Superior temporal gyrus (tissue), 1 donor: ENCODE measurements around the gene CCDC150.
A peak's percentile ranks its signal among the peaks of the same experiment; 100 is the strongest.
"Not testable (repeated sequence)": the region's sequence is repeated elsewhere in the genome, so short reads cannot be mapped to it uniquely, and the experiment has no call there.

ENCODE experiments used
- DNase-seq: peaks from one replicate; pipeline ENCODE4 v3.0.0-alpha.2; 2016; ENCODE audit errors: extremely low spot score

Gene CCDC150

DNA sequence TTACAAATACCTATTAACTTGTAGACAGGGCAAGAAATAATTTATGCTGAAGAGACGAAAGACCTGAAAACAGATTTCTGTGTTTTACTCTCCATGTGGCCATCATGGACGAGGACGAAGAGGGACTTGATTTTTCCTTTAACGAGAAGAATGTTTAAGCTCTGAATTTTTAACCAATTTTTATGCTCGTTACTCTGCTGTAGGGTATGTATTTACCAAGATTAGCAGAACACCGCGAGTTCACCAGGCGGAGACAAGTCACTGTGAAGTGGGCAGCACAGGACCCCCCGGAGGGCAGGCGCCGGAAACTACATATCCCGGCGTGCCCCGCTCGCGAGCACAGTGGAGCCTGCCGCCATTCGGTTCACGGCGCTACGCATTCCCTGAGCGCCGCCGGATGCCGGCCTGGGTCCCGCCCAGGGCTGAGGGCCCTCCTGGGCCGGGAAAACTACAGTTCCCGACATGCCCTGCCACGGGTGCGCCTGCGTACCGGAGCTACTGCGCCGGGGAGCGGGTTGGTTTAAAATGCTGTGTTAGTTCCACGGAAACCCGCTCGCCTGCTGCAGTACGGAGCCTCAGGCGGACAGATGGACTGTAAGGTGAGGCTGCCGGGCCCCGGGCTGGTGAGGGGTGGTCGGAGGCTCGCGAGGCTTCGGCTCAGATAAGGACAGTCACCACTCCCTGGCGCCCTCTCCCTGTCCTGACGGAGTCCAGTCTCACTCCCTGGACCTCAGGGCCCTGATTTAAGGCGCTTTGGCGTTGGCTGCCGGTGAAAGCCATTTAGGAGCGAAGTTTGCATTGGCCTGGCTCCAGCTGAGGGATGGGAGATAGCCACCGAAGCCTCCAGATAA lies at the start of gene CCDC150:
TSS of gene CCDC150 (plus strand) at position 536 of the 851 bp plus-strand sequence. CDS start at position 588, 52 bp downstream.
- DNase-seq: peak; percentile 96

DNA sequence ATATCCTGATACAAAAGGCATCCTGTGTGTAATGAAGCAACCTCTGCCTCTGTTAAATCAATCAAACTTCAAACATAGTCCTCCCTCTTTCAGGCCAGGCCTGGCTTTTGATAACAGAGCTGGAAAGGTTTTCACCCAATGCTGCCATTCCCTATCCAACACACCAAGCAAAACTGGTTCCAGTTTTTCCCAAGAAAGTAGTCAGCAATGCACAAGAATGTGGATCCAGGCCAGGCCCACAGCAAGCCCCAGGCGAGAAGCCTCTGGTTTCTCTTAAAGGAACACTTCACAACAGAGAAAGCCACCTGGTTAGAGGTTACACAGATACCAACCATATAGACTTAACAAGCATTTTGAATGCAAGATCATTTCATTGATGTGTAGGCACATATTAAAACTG lies 49.2 kb upstream of the CCDC150 start:
- DNase-seq: peak; percentile 68

DNA sequence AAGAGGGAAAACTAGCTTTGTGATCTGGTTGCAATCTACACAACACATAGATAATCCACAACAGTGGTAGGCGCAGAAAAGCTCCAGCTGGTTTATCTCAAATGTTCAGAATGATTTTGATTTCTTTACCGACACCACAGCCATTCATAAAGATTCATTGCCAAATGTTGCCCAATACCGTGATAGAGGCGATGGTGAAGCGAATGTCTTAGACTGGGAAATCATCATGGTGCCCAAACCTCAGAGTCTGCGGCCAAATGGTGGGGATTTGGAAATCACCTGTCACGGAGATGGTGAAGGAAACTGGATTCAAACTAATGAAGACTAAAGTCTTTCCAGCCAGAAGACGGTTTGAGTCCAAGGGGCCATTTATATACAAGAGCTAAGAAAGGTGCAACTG lies 48.5 kb upstream of the CCDC150 start:
- DNase-seq: no peak

DNA sequence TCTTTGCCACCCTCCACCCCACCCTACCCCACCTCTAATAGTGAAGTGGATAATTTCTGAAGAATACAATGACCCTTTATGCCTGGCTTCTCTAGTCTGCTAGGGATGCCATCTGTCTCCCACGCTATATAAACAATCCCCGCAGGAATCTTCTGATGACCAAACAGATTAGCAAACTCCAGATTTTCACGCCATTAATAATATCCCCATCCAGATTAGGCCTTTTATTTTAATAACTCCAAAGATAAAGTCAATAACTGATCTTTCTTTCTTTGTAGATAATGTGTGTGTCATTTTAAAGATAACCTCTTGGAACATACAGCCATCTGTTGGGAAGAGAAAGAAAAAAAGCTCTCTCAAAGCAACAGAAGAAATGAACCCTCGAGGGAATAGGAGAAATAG lies 47.9 kb upstream of the CCDC150 start:
- DNase-seq: no peak

DNA sequence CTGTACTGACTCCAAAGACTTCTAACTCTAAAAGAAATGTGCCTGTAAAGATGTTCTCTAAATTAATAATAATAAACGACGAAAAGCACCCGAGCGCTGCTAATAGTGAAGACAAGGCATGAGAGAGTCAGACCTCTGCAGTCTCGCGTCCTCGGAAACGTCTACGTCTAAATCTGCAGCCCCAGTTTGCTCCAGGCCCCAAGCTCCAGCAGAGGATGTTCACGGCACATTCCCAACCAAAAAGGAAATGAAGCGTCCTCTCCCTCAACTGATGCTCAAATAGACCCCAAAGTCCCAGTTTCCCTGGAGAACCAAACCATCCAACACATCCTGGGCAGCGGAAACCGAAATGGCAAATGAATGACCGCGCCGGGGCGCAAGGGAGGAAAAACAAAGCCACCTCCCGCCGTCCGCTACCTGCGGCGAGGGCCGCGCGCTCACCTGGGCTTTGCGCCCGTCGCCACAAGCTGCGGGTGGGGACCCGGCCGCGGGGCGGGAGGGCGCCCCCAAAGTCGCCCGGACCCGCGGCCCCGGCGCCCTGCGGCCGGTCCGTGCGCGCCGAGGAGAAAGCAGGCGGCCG lies 47.1 kb upstream of the CCDC150 start:
- peak; percentile 82 for DNase-seq

DNA sequence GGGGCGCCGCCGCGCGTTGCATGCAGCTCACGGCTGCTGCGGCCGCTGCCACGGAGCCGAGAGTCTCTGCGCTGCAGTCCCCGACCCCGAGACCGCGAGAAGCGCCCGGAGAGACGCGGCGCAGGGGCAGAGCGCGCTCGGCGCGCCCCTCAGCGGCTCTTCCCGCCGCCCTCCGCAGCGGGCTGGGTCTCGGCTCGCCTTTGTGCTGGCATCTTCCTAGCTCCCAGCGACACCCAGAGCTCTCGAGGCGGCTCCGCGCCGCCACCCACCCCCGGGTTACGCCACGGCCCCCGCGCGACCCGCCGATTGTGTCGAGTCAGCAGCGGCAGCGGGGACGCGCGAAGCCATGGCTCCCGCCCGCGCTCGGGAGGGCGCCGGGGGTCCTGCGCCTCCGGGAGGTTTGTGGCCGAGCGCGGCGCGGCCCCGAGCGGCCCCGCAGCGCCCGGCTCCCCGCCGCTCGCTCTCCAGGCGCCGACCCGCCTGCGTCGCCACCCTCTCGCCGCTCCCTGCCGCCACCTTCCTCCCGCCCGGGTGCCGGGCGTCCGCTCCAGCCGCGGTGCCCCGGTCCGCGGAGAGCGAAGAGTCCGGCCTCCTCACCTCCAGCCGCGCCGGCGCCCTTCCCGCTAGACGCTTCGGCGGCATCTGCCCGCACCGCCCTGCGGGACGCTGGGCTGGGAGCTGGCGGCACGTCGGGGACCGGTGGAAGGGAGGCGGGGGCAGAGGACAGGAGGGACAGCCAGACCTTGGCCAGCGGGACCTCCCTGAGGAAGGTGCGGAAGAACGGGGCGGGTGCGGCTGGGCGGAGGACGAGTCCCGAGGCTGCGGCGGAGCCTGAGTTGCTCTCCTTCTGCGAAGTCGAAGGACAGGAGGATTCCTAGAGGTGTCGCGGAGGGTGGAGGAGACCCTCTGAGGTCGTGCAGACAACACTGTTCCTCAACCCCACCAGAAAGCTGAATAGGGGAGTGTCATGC lies 46.3 kb upstream of the CCDC150 start, which contains the start of gene HECW2:
TSS of gene HECW2 (minus strand) at position 644 of the 971 bp plus-strand sequence.
- DNase-seq: peak; percentile 77

DNA sequence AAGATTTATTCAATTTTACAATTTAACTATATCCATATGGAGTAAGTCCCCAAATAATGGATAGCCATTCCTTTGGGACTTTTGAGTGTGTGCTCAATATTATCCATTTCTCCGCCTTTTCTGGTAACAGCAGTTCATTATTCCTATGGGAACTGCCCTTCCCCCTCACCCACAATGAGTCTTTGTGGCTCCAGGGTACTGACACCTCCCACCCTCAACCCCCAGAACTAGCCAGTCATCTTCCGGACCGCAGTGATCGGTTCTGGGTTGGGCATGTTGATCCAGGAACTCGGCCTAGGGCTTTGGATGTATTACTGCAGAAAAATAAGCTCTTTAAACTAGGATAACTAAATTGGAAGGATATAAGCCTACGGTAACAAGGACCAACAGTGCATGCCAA lies 45.4 kb upstream of the CCDC150 start:
- peak; percentile 93 for DNase-seq

DNA sequence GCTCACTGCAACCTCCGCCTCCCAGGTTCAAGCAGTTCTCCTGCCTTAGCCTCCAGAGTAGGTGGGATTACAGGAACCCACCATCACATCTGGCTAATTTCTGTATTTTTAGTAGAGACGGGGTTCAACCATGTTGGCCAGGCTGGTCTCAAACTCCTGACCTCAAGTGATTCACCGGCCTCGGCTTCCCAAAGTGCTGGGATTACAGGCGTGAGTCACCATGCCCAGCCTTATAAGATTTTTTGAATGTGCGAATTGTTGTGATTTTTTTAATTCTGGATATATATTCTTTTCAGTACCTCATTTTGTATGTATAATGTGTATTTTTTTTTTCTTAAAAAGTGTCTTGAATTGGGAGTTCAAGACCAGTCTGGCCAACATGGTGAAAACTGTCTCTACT lies 42.0 kb upstream of the CCDC150 start:
- no peak for DNase-seq

DNA sequence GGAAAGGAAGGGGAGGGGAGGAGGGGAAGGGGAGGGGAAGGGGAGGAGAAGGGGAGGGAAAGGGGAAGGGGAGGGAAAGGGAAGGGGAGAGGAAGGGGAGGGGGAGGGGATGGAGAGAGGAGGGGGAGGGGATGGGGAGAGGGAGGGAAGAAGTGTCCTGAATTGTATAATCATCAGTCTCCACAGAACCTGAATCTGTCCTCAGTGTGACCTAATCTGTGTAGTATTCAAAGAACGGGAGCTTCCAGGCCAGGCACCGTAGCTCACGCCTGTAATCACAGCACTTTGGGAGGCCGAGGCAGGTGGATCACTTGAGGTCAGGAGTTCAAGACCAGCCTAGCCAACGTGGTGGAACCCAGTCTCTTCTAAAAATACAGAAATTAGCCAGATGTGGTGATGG lies 41.1 kb upstream of the CCDC150 start:
- DNase-seq: no peak

DNA sequence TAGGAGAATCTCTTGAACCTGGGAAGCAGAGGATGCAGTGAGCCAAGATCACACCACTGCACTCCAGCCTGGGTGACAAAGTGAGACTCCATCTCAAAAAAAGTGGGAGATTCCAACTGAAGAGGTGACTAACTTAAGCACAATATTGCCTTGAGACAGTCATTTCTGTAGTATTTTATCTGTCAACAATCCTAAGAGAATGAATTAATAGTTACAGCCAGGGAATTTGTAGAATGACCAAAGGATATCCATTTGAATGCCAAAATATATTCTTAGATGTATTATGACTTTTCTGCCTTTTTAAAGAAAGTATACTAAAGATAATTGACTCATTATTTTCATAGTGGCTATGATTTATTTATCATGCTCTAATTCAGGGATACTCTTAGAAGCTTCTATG lies 40.7 kb upstream of the CCDC150 start:
- no peak for DNase-seq

DNA sequence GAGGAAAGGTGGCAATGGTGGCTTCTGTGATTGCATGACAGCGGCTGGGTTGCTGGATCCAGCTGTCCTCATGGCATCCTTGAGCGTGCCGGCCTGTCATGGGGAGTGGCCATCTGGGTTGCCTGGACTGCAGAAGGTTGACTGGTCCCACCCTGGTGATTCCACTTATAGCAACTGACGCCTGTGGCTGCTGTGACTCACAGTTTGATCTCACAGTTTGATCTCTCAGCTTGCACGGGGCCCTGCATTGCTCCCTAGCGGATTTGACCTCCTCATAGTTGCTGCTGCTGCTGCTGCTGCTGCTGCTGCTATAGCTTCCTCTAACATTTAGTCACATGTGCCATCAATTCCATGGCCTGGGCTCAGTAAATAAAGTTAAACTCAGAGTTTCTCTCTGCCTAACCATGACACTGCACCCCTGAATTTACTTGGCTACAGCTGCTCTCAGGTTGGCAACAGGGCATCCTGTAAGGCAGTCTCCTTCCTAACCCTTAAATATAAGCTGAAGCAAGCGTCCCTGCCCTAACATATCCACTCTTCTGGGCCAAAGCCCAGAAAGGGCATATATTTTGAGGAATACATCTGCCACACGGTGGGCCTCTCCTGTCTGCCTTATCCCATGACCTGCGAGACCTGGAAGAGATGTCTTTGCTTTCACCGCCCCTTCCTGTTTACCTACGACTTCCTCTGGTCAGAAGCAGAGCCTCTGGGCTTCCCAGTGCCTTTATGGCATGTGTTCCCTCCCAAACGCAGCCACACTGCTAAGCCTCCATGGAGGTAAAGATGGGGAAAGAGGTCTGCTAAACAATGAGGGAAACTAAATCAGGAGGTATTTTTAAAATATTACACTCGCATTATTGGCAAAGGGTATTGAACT lies 37.8 kb upstream of the CCDC150 start:
- DNase-seq: no peak

DNA sequence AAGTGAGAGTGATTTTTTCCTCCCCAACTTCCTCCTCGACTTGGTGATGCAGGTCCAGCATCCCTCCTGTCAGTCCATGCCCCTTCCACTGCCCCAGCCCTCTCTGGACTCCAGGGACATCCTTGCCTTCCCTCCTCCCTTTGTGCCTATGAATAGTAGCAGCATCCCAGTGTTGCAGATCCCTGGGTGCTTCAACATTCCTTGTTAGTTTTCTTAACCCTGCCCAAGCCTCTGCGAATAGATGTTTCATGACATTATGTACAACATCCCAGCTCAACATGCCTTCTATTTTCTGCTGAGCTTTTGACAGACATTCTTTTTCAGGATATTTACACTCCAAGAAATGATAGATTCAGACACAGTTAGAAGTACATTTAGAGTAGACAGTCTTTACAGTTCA lies 35.3 kb upstream of the CCDC150 start:
- no peak for DNase-seq

DNA sequence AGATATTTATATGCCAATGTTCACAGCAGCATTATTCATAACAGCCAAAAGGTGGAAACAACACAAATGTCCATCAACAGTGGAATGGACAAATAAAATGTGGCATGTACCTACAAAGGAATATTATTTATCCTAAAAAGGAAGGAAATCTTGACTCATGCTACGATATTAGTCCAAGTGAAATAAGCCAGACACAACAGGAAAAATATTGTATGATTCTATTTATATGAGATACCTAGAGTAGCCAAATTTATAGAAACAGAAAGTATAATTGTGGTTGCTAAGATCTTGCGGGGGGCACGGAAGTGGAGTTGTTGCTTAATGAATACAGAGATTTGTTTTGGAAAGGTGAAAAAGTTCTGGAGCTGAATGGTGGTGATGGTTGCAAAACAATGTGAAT lies 33.0 kb upstream of the CCDC150 start:
- DNase-seq: no peak

DNA sequence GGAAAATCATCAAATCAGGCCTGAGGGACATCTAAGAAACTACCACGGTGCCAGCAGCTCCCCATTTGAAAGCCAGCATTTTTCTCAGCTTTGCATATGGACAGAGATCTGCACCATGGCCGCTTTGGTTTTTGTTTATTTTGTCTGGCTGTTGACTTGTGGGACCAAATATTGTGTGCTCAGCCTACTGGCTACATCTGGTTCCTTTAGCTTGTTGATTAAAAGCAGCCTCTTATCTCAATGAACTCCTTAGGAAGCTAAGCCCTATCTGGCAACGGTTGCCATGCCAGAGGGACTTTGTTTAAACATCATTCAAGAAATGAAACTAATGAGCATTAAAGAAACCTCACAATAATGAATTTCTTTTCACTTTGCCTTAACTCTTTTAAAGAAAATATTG lies 32.4 kb upstream of the CCDC150 start:
- DNase-seq: no peak

DNA sequence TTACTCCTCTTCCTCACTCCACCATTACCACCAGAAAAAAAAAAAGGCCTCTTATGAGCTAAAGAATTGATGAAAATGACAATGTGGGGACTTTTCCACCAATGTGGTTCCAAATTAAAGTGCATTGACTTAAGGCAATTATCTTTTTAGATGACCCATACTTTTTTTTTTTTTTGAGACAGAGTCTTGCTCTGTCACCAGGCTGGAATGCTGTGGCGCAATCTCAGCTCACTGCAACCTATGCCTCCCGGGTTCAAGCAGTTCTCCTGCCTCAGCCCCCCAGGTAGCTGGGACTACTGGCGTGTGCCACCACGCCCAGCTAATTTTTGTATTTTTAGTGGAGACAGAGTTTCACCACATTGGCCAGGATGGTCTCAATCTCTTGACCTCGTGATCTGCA lies 31.6 kb upstream of the CCDC150 start:
- DNase-seq: not testable (repeated sequence)

DNA sequence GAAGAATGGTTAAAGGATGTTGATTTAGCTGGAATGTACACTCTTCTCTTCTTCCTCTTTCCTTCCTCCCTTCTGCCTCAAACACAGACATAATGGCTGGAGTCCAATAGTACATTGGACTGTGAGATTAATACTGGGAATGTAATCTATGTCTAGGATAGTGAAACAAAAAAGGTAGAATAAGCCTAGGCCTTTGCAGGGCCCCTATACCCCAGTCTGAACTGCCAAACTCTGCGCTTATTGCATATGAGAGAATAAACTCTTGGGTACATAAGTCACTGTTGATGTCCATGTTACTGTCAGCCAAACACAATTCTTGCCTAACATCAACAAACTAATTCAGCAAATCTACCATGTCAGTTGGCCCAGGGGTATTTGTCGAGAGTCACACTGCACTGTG lies 29.7 kb upstream of the CCDC150 start:
- DNase-seq: no peak

DNA sequence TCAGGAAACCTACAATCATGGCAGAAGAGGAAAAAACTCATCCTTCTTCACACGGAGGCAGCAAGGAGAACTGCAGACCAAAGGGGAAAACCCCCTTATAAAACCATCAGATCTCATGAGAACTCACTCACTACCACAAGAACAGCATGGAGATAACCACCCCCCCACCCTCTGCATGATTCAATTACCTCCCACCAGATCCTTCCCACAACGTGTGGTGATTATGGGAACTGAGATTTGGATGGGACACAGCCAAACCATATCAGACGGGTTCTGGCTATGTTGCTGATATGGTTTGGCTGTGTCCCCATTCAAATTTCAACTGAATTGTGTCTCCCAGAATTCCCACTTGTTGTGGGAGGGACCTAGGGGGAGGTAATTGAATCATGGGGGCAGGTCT lies 28.7 kb upstream of the CCDC150 start:
- DNase-seq: no peak

DNA sequence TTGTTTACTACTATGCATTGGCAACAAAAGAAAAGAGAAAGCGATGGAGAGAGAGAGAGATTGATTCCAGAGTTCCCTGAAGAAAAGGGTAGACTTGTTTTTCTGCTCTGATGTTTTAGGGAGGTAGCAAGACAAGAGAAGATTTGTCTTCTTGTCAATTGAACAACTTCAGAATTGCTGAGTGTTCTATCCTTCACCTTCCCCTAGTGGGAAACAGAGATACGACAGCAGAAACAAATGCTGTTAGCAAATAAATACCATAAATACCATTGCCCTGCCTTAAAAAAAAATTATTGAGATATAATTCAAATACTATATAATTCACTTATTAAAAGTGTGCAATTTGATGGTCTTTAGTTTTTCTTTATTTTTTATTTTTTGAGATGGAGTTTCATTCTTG lies 26.2 kb upstream of the CCDC150 start:
- DNase-seq: no peak

DNA sequence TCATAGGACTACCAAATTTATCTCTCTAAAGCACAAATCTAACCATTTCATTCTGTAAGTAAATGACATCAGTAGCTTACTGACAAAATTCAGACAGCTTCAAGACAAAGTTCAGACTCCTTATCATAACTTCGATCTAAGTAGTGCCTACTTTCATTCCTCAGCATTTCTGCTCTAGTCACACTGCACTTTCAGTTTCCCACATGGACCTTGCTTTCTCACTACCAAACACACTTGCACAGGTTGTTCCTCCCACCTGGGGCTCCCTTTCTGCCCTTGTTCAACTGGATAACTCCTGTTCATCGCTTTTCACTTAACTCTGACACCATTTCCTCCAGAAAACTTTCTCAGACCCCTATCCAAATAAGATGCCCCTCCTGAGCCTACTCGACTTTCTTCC lies 22.1 kb upstream of the CCDC150 start:
- no peak for DNase-seq

DNA sequence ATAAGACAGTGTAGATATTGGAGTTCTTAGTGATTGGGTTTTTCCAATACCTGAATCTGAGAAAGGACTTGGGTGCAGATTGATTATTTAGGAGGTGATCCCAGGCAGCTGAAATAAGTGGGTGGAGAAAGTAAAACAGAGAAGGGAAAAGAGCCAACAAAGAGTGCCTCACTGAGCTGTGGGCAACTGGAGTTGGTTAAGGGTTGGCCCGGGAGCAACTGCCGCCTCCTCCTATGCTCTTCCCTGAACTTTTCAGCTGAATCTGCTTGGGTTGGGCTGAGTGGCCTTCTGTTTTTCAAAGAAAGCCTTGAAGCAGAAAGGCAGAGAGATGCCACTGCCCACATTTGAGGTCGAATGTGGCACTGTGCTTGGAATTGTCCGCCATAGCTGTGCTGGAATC lies 20.9 kb upstream of the CCDC150 start:
- DNase-seq: no peak

DNA sequence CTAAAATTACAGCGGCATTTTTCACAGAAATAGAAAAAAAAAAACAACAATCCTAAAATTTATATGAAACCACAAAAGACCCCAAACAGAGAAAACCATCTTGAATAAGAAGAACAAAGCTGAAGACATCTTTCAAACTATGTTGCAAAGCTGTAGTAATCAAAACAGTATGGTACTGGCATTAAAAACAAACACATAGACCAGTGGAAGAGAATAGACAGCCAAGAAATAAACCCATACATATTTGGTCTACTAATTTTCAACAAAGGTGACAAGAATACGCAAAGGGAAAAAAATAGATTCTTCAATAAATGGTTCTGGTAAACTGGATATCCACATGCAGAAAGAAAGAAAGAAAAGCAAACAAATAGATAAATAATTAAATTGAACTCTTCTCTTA lies 9.0 kb upstream of the CCDC150 start:
- DNase-seq: no peak
